Adrenal gland (tissue), 5 donors: ENCODE measurements around the gene ZBTB12.
A peak's percentile ranks its signal among the peaks of the same experiment; 100 is the strongest.

Experiments
- POLR2A ChIP-seq, 2 donors: fragments of 450-650 bp; IDR thresholded peaks; one replicate each; pipeline ENCODE4 v1.6.1; 2017; ENCODE audit warnings: antibody characterized with exemption in 2 of 2, mild to moderate bottlenecking in 2 of 2, moderate library complexity in 1 of 2
- TF ChIP-seq, protein P1 (sequence below), 6 experiments: fragments of 450-650 bp in 4 of 6; fragments of 200-600 bp in 2 of 6; sonication (generic) in 1 of 6; IDR thresholded peaks; 1 replicate in 5 of 6; 2 replicates in 1 of 6; pipeline versions ENCODE4 v1.5.1 to v1.8.0; 2016 to 2021; ENCODE audit warnings: antibody characterized with exemption in 6 of 6, mild to moderate bottlenecking in 2 of 6, moderate library complexity in 1 of 6
- donor health status: DM: no; HTN: no; CAD: no.

DNA sequence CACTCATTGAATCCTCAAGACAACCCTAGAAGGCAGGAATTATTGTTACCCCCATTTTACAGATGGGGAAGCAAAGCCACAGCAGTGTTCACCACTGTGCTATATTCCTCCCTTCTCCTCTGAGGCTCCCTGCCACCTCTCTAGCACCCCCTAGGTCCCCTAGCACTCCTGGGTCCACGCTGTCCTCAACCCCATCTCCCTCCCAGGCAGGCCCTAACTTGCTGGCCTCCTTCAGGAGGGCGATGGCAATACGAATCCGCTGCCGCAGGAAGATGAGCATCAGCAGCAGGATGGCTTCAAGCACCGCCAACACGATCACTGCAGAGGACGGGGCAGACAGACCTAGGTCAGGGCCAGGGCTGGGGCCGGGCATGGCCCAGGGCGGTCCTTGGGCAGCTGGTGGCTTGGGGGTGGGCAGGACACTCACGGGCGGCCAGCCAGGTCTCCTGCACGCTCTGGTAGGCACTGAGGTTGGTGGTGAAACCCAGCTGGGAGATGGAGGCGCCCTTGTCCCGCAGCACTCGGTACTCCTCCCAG lies 31.4 kb downstream of the ZBTB12 start:
- TF ChIP-seq, protein P1, sequence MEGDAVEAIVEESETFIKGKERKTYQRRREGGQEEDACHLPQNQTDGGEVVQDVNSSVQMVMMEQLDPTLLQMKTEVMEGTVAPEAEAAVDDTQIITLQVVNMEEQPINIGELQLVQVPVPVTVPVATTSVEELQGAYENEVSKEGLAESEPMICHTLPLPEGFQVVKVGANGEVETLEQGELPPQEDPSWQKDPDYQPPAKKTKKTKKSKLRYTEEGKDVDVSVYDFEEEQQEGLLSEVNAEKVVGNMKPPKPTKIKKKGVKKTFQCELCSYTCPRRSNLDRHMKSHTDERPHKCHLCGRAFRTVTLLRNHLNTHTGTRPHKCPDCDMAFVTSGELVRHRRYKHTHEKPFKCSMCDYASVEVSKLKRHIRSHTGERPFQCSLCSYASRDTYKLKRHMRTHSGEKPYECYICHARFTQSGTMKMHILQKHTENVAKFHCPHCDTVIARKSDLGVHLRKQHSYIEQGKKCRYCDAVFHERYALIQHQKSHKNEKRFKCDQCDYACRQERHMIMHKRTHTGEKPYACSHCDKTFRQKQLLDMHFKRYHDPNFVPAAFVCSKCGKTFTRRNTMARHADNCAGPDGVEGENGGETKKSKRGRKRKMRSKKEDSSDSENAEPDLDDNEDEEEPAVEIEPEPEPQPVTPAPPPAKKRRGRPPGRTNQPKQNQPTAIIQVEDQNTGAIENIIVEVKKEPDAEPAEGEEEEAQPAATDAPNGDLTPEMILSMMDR (IDR thresholded peaks at IDR 0.05): peak in 1 of 6 experiments; percentile 13
- TF ChIP-seq POLR2A (IDR thresholded peaks at IDR 0.05): no peak
